ENCODE data around the gene KIDINS220. TPM values are rescaled to one million over a fixed set of nuclear protein-coding genes. Genes with fewer than 3 reads are reported as not detected.

Gene KIDINS220
- polyA plus RNA-seq, 1 donor from 2014 or later: 329 TPM

- Histone ChIP-seq H3K27me3 (ENCODE audit: insufficient read depth, low read depth, low read length) (no peaks in the 10 kb centered on the region), H3K4me2 (ENCODE audit: low read length) (no peak overlapping the region), H3K36me3 (ENCODE audit: insufficient read depth, low read length) (peaks cover 18% of the 10 kb centered on the region), H4K20me1 (ENCODE audit: insufficient read depth) (peaks cover 3% of the 10 kb centered on the region), H3K27ac (ENCODE audit: low read length) (no peak overlapping the region), H3F3A (ENCODE audit: insufficient read depth, low read length, poor library complexity, severe bottlenecking) (no peaks in the 10 kb centered on the region), H3K9me2 (ENCODE audit: insufficient read depth, low read length) (no peaks in the 10 kb centered on the region), H3K79me2 (replicated peaks; ENCODE audit: insufficient read depth, low read length) (no peaks in the 10 kb centered on the region), H3K9ac (ENCODE audit: low read length) (no peak overlapping the region), H3K4me3 (ENCODE audit: low read length) (no peak overlapping the region), H2AFZ (ENCODE audit: low read depth, low read length) (no peak overlapping the region), H3K9me3 (ENCODE audit: low read length) (no peaks in the 10 kb centered on the region)
- TF ChIP-seq RAD21 (conservative IDR thresholded peaks at IDR 0.05) (no peak), CTCF (IDR thresholded peaks at IDR 0.05; ENCODE audit: poor library complexity, severe bottlenecking) (no peak), REST (IDR thresholded peaks at IDR 0.05; ENCODE audit: borderline replicate concordance) (no peak), MXI1 (conservative IDR thresholded peaks at IDR 0.05; ENCODE audit: poor library complexity, severe bottlenecking) (no peak), EP300 (conservative IDR thresholded peaks at IDR 0.05; ENCODE audit: poor library complexity, severe bottlenecking) (no peak), TAF1 (IDR thresholded peaks at IDR 0.05; ENCODE audit: low read depth) (no peak), POLR2AphosphoS5 (IDR thresholded peaks at IDR 0.05) (no peak), EZH2 (IDR thresholded peaks at IDR 0.05; ENCODE audit: borderline replicate concordance, insufficient read depth, low read length, poor library complexity, severe bottlenecking) (no peak), SMC3 (conservative IDR thresholded peaks at IDR 0.05; ENCODE audit: poor library complexity) (no peak)
These were observed 33.6 kb downstream of the KIDINS220 start for GRCh38 chr2:8803658-8804379.

GRCh38 chr2:8802741-8803140 is 34.7 kb downstream of the KIDINS220 start:
- no peak overlapping the region for H3K4me2 ChIP-seq (ENCODE audit: low read length)
- H3K9me3 ChIP-seq (ENCODE audit: low read length): no peaks in the 10 kb centered on the region
- H3K27me3 ChIP-seq (ENCODE audit: insufficient read depth, low read depth, low read length): no peaks in the 10 kb centered on the region
- H3K27ac ChIP-seq (ENCODE audit: low read length): no peak overlapping the region
- H3K79me2 ChIP-seq (replicated peaks; ENCODE audit: insufficient read depth, low read length): no peaks in the 10 kb centered on the region
- H3F3A ChIP-seq (ENCODE audit: insufficient read depth, low read length, poor library complexity, severe bottlenecking): no peaks in the 10 kb centered on the region
- H3K9me2 ChIP-seq (ENCODE audit: insufficient read depth, low read length): no peaks in the 10 kb centered on the region
- no peak overlapping the region for H3K9ac ChIP-seq (ENCODE audit: low read length)
- H3K36me3 ChIP-seq (ENCODE audit: insufficient read depth, low read length): peaks cover 22% of the 10 kb centered on the region
- TF ChIP-seq MXI1 (conservative IDR thresholded peaks at IDR 0.05; ENCODE audit: poor library complexity, severe bottlenecking) (no peak), TAF1 (IDR thresholded peaks at IDR 0.05; ENCODE audit: low read depth) (no peak), REST (IDR thresholded peaks at IDR 0.05; ENCODE audit: borderline replicate concordance) (no peak), CTCF (IDR thresholded peaks at IDR 0.05; ENCODE audit: poor library complexity, severe bottlenecking) (no peak), EZH2 (IDR thresholded peaks at IDR 0.05; ENCODE audit: borderline replicate concordance, insufficient read depth, low read length, poor library complexity, severe bottlenecking) (no peak), SMC3 (conservative IDR thresholded peaks at IDR 0.05; ENCODE audit: poor library complexity) (no peak), EP300 (conservative IDR thresholded peaks at IDR 0.05; ENCODE audit: poor library complexity, severe bottlenecking) (no peak)
- no peak overlapping the region for H2AFZ ChIP-seq (ENCODE audit: low read depth, low read length)
- H3K4me3 ChIP-seq (ENCODE audit: low read length): no peak overlapping the region
- peaks cover 5% of the 10 kb centered on the region for H4K20me1 ChIP-seq (ENCODE audit: insufficient read depth)
